GM19193 (cell line): Measurements from ENCODE around the gene CARMIL1.

ENCODE experiments used
- POLR2A ChIP-seq: IDR thresholded peaks from 4 replicates; pipeline ENCODE4 v1.6.1; 2011; ENCODE audit not compliant: insufficient read depth, insufficient read length; ENCODE audit errors: extremely low read depth

Gene CARMIL1

DNA sequence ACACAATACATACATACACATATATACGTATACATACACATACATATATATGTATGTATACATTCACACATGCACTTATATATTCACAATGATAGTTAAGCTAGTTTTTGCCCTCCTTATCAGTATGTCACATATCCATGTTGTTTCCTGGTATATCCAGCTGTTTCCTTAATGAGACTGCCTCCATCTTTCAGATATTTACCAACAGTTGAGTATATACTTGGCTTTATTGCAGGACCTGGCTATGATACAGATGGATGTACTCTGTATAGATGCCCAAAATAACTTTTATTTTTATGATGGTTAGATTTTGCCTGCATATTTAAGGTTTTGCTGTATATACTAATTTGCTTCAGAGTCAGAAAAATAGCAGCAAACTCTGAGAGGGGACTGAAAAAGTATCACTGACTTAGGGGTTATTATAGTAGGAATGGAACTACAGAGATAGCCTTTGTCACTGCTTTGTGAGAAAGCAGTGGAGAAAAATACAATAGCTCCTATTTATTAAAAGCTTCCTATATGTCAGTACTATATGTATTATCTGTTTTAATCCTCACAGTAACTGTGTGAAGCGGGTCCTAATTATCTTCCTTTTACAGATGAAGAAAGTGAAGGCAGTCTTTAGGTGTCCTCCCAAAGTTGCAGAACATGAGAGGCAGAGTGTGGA, 35.5 kb downstream of the CARMIL1 start:
- TF ChIP-seq POLR2A = no peak

DNA sequence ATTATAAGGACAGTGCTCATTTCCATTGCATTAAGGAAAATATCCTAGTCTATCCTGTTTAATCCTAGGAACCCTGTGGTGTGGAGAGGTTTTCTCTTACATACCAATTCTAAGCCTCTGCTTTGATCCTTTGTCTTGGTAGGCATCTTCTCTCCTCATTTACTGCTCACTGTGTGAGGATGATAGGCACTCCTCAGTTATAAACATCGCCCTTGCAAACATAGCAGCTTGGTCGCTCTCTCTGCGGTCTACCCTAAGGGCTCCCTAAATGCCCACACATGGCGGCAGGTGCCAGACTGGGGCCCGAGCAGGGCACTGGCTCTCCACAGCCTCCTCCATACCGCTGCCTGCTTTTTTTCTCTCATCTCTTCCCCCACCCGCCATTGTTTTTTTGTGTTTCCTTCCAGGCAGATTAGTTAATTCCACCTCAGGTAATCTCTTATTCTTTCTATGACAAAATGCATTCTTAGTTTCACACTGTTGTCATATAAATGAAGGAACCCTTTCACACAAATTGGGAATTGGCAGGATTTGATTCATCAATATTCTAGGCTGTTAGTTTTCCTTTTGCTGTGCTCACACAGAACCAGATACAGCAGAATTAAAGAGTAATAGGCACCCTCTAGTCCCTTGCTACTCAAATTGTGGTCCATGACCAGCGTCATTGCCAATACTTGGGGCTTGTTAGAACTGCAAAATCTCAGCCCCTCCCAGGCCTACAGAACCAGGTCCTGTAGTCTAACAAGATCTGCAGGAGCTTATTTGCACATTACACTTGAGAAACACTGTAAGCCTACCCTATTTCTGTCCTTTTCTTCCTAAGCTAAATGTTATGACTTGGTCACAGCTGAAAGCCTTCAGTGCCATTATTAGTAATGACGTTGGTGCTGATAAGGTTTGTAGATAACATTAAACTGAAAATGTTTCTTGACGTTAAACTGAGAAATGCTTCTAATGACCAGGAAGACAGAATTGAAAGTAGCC, 36.3 kb downstream of the CARMIL1 start:
- no peak for TF ChIP-seq POLR2A

- no peak for TF ChIP-seq POLR2A
These were observed 37.5 kb downstream of the CARMIL1 start for GRCh38 chr6:25316626-25317025.

DNA sequence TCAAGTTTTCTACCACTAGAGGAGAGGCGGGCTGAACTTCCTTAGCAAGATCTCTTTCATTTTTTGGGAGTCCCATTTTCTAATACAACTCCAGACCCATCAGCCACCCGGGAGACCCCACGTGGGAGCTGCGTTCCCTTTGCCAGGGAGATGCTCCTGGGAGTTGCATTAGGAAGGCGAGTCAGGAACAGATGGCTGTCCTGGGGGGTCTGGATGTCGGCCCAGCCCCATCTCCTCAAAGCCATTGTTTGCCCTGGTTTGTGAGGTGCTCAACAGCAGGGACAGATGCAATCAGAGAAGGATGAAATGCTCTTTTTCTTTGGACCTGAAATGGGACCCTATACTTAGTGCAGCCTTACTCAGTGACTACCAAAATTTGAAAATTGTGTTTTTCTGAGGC, 39.4 kb downstream of the CARMIL1 start:
- TF ChIP-seq POLR2A = no peak

DNA sequence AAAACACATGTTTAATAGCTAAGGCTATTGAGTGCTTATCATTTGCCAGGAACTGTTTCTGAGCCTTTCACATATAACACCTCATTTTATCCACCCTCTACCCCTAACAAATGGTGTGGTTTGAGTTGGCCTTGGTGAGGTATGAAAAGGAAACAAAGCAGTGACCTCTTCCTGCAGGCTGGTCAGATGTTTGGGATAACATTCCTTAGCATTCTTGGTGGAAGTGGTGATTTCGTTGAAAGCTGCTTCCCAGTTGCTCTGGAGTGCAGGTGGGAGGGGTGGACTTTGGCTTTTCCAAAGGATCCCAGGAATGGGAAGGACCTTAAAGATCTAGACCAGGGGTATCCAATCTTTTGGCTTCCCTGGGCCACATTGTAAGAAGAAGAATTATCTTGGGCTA, 41.3 kb downstream of the CARMIL1 start:
- TF ChIP-seq POLR2A = no peak

GRCh38 chr6:25322692-25323091, 43.5 kb downstream of the CARMIL1 start:
- no peak for TF ChIP-seq POLR2A

DNA sequence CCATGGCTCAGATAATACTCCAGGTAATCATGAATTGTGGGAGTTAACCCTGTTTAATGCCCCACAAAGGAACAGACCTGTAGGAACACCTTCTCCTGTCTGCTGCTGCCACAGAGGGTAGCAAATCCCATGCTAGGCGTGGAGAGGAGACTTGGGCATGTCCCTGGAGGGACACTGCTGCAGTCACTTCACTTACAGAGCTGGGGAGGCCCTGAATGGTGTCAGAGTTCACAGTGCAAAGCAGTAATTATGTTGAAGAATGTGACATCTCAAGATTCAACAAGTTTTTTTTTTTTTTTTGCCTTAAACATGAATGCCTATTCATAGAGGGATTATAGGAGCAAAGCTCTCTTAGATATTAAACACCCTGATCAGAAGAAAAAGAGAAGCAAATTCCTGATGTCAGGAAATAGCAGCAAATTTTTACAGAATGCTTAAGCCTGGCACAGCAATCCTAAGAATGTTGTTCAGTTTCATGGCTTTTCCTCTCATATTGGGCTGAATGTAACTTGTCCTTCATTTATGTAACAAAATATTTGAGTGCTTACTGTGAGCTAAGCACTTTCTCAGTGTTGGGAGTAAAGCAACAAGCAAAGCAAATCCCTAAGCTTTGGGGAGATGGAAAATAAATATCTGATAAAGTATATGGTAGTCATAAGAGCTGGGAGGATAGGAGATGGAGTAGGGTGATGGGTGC, 45.0 kb downstream of the CARMIL1 start:
- TF ChIP-seq POLR2A = no peak

DNA sequence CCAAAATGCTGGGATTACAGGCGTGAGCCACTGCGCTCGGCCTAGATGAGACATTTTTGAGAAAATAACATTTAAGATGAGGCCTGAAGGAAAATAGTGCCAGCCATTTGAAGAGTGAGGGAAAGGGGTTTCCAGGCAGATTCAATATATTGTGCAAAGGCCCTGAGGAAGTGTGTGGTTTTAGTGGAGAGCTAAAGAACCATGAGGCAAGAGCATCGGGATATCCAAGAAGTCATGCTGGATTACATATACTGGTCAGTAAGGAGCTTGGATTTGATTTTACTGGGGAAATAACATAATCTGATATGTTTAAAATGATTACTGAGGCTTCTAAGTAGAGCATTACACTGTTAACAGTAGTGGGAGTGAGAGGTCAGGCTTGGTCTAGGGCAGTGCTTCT, 47.0 kb downstream of the CARMIL1 start:
- no peak for TF ChIP-seq POLR2A

DNA sequence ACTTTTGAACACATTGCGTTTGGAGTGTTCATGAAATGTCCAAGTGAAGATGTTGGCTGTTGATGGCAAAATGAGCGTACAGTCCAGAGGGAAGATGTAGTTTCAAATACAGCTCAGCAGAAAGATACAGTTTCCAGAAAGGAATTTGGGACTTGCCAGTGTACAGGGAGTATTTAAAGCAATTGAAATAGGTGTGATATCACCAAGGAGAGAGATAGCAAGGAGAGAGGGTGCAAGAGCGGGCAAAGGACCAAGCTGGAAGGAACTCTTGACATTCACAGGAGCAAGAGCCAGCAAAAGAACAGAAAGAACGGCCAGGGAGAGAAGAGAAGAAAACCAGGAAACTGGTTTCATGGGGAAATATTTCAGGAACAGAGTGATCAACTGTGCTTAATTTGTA, 47.8 kb downstream of the CARMIL1 start:
- no peak for TF ChIP-seq POLR2A

DNA sequence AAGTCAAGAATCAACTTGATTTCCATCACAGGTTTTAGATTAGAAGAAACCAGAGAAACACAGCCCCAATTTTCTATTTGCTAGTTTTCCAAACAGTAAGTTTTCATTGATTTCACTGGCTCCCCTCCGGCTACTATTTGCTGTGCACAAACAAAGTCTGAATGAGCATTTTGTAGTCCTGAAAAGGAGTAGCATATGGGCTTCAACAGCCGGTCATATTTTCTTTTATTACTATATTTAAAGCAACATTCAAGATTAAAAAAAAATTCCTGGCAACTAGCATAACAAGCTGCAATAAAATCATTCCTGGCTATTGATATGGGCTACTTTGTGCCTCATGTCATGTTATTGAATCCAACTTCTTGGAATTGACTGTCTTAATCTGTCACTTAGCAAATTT, 48.3 kb downstream of the CARMIL1 start:
- no peak for TF ChIP-seq POLR2A

- no peak for TF ChIP-seq POLR2A
These were observed 50.1 kb downstream of the CARMIL1 start for GRCh38 chr6:25329161-25329817.

DNA sequence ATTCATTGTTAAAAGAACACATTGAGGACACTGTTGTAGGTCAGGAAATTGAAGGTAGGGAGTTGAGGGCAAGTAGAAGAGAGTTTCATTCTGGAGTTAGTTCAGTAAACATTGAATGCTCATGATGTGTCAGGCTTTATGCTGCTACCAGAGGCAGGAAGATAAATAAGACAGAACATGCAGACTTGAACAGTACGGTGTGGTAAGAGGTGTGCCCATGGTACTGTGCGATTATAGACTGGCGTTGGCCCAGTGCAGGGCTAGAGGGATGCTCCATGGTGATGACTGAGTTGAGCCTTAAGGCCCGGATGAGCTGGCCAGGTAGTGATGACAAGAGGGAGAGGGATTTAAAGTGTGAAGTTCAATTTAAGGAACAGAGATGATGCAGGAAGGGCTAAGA, 50.8 kb downstream of the CARMIL1 start:
- TF ChIP-seq POLR2A = no peak

- no peak for TF ChIP-seq POLR2A
These were observed 51.9 kb downstream of the CARMIL1 start for GRCh38 chr6:25330796-25331685.

- no peak for TF ChIP-seq POLR2A
These were observed 53.0 kb downstream of the CARMIL1 start for GRCh38 chr6:25332165-25332564.
